Mucosa of rectum (tissue), 2 donors: ENCODE data around the gene NPHP4.

Experiments
- H3K27ac ChIP-seq, 2 donors: one replicate each; pipeline ENCODE4 v1.7.0; 2013; ENCODE audit warnings: inconsistent platforms in 2 of 2, low read depth in 2 of 2, low read length in 2 of 2
- H3K27me3 ChIP-seq, 2 donors: one replicate each; pipeline ENCODE4 v1.7.0; 2013; ENCODE audit warnings: low read length in 2 of 2; ENCODE audit not compliant: control insufficient read depth in 2 of 2, insufficient read depth in 2 of 2
- H3K36me3 ChIP-seq, 2 donors: one replicate each; pipeline ENCODE4 v1.7.0; 2013; ENCODE audit warnings: low read length in 2 of 2; ENCODE audit not compliant: control insufficient read depth in 2 of 2, insufficient read depth in 2 of 2
- H3K4me1 ChIP-seq, 2 donors: one replicate each; pipeline ENCODE4 v1.7.0; 2013; ENCODE audit warnings: low read length in 2 of 2, mild to moderate bottlenecking in 1 of 2; ENCODE audit not compliant: control insufficient read depth in 2 of 2, insufficient read depth in 2 of 2
- H3K4me3 ChIP-seq, 2 donors: one replicate each; pipeline ENCODE4 v1.7.0; 2013; ENCODE audit warnings: low read length in 2 of 2
- H3K9ac ChIP-seq, 2 donors: one replicate each; pipeline ENCODE4 v1.7.0; 2013; ENCODE audit warnings: low read length in 2 of 2, low read depth in 1 of 2, mild to moderate bottlenecking in 1 of 2
- H3K9me3 ChIP-seq, 2 donors: one replicate each; pipeline ENCODE4 v1.7.0; 2013; ENCODE audit warnings: low read length in 2 of 2; ENCODE audit not compliant: control insufficient read depth in 2 of 2
- donor health status: healthy.
- donor health status: Normal muscosa, but diverticular disease.

The NPHP4 gene

DNA sequence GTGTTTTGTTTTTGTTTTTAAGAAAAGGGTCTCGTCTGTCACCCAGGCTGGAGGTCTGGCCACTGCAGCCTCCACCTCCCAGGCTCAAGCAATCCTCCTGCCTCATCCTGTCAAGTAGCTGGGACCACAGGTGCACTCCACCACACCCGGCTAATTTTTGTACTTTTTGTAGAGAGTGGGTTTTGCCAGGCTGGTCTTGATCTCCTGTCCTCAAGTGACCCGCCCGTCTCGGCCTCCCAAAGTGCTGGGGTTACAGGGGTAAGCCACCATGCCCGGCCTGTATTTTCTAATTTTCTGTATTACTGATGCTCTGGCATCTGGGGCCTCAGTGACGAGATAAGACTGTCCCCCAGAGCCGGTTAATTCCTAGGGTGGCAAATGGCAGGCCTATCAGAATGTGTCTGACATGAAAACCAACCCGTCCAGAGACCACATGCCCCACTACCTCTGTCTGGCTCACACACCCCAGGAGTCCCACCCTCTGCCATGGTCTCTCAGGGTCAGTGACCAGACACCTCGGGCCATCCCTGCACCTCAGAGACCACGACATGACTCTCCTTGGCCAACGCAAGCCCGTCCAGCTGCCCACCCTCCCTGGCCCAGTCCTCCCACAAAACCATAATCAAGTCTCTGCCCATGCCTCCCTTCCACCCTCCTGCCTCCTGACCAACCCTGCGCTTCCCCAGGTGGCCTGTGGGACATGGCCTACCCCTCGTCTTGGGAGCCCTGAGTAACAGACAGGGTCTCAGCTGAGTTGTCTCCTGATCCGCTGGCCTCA lies 12.5 kb downstream of the NPHP4 start:
- H3K9me3 ChIP-seq = no peaks in the 10 kb centered on the region
- no peaks in the 10 kb centered on the region for H3K27me3 ChIP-seq
- no peak overlapping the region for H3K9ac ChIP-seq
- no peak overlapping the region for H3K27ac ChIP-seq
- H3K4me1 ChIP-seq = peaks cover 3% of the 10 kb centered on the region in 2 donors
- H3K4me3 ChIP-seq = no peak overlapping the region
- H3K36me3 ChIP-seq = peaks cover 0 to 3% of the 10 kb centered on the region in 2 donors

DNA sequence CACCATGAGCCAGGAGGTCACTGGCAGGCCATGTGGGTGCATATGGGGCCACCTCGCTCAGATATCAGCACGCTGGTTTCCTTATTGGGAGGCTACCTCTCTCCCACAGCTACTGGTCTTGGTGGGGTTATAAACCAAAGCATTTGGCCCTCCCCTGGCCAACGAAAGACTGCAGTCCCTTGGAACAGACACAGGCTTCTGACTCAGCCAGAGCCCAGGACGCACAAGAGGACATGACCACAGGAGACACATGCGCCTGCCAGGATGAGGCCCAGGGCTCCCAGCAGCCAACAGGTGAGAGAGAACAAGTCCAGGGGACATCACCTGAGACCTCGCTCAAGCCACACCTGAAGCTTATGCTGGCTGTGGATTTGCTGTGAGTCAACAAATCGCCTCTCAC lies 13.8 kb downstream of the NPHP4 start:
- H3K9me3 ChIP-seq = no peaks in the 10 kb centered on the region
- H3K36me3 ChIP-seq = peaks cover 0 to 5% of the 10 kb centered on the region in 2 donors
- H3K4me3 ChIP-seq = no peak overlapping the region
- no peak overlapping the region for H3K27ac ChIP-seq
- H3K4me1 ChIP-seq = peaks cover 3% of the 10 kb centered on the region in 2 donors
- H3K9ac ChIP-seq = no peak overlapping the region
- H3K27me3 ChIP-seq = no peaks in the 10 kb centered on the region

DNA sequence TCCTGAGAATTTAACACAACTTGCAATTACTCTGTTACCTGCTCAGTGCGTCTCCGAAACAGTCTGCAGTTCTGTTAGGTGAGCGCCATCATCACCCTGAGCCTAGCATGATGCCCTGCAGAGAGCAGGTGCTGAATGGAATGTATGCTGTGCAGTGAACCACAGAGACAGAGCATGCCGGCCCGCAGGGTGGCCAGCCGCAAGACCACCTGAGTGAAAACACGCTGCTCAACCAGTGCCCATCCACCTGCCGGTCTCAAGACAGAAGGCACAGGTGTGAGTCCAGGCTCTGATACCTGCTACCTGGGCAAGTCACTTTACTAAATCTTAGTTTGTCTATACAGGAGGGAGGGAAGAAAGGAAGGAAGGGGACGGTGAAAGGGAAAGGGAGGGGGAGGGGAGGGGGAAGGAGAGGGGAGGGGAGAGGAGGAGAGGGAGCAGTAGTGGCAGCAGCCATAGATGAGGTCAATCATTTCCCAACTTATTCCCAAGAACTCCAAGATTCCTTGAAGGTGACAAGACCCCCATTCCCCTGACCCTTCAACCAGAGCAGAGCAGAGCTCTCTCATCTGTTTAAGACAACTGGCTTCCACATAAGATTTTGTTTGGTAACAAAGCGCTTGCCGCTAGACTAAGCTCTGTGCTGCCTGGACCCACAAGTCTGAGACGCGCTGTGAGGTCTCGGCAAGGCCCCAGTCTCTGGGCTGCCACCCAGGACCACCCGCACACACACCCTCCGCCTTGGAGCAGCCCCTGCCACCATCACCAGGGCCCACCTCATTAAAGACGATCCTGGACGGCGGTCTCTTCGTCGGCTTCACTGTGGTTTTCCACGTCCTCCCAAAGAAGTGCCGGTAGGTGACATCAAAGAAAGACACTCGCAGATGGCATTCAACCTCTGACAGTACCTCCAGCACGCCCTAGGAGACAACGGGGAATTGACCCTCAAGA lies 14.5 kb downstream of the NPHP4 start:
- Histone ChIP-seq H3K27me3 (no peaks in the 10 kb centered on the region), H3K27ac (no peak overlapping the region), H3K9me3 (no peaks in the 10 kb centered on the region), H3K36me3 (peaks cover 0 to 5% of the 10 kb centered on the region in 2 donors), H3K4me1 (peaks cover 3% of the 10 kb centered on the region in 2 donors), H3K9ac (no peak overlapping the region), H3K4me3 (no peak overlapping the region)

DNA sequence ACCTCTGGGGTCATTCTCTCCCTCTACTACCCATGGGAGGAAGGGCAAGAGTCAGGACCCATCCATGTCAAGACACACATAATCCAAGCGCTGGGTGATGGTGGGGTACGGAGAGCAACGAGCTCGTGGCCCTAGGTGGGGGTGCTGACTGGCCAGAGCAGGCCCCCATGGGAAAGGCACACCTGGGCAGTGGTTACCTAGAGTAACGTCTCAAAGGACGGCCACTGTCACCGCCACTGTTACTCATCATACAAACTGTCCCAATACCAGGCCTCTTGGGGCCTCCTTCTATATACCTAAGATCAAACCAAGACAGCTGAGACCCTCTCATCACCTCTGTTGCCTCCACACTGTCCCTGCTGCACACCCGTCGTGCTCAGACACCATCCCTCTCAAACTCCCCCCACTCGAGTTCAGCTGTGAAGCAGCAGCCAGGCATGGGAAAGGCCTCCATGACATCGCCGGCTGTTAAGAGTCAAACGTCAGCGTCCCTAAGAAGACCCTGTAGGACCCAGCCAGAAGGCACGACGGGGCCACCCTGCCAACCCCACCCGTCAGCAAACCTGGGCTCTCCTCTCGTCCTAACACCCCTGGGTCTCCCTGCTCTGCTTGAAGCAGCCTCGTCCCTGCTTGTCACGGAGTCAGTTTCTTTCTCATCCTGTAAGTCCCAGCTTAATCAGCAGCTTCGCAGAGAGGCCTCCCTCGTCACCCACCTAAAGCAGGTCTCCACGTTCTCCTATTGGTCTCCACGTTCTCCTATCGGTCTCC lies 15.3 kb downstream of the NPHP4 start:
- Histone ChIP-seq H3K36me3 (peaks cover 0 to 5% of the 10 kb centered on the region in 2 donors), H3K27ac (no peak overlapping the region), H3K9ac (no peak overlapping the region), H3K4me1 (peaks cover 3% of the 10 kb centered on the region in 2 donors), H3K4me3 (no peak overlapping the region), H3K27me3 (no peaks in the 10 kb centered on the region), H3K9me3 (no peaks in the 10 kb centered on the region)

DNA sequence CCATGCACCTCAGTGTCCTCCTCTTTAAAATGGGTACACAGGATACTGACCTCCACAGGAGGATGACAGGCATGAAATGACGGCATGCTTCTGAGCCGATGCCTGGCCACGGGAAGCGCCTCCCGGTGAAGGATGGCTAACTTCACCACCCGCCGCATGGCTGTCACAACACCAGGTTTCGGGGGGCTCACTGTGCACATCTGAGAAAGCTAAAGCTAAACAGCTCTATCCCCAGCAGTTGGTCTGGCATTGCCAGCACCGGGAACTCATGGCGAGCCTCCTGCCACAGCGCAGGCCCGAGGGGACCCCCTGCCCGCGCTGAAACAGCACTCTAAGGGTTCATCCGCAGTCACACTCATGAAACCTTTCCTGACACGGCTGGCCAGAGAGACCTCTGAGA lies 16.0 kb downstream of the NPHP4 start:
- Histone ChIP-seq H3K27ac (no peak overlapping the region), H3K27me3 (no peaks in the 10 kb centered on the region), H3K9ac (no peak overlapping the region), H3K9me3 (no peaks in the 10 kb centered on the region), H3K36me3 (peaks cover 0 to 5% of the 10 kb centered on the region in 2 donors), H3K4me1 (peaks cover 3% of the 10 kb centered on the region in 2 donors), H3K4me3 (no peak overlapping the region)

DNA sequence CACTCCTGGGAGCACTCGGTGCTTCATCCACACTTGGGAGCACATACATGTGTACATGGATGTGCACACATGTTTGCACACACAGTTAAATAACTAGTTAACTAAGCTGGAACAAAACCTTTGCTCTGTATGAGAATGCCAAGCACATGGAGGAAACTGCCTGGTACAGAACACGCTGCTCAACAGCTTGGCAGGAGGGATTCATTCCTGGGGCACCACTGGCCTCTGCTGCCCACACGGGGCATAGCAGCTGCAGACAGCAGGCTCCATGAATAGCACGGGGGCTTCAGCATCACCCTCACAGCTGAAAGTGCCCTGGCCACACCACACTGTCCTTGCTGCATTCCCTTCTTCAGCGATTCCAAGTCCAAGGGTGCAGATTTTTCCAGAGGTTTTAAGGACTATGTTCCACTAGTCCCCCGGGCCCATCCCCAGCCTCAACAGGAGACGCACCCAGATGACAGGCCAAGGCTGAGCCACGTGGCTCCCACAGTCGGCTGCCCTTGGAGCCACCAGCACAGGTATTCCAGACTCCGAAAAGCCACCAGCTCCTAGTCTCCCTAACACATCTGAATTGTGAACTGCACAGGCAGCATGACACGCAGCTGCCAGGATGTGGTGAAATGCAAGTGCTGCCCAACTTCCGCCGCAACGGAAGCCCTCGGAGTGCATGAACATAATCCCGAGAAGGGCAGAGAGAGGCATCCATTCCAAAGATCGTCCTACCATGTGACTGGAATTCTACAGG lies 16.9 kb downstream of the NPHP4 start:
- no peaks in the 10 kb centered on the region for H3K27me3 ChIP-seq
- H3K4me1 ChIP-seq = peaks cover 3% of the 10 kb centered on the region in 2 donors
- H3K4me3 ChIP-seq = no peak overlapping the region
- H3K36me3 ChIP-seq = peaks cover 0 to 5% of the 10 kb centered on the region in 2 donors
- no peak overlapping the region for H3K9ac ChIP-seq
- no peak overlapping the region for H3K27ac ChIP-seq
- H3K9me3 ChIP-seq = no peaks in the 10 kb centered on the region

DNA sequence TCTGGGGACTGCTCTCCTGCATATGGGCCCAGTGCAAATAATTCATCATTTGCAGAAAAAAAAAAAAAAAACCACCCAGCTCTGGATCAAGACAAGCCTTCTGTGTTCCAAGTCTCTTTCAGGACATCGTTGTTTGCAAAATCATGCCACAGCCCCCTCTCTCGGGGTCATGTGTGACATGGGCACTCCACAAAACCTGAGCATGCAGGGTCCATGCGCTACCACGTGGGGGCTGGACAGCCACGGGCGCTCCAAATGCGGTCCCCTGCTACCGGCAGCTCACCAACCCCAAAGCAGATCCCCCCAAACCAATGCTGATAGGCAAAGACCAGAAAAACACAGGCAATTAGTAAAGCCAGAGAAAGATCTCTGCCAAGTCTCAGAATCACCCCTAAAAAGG lies 17.6 kb downstream of the NPHP4 start:
- Histone ChIP-seq H3K36me3 (peaks cover 0 to 5% of the 10 kb centered on the region in 2 donors), H3K27me3 (no peaks in the 10 kb centered on the region), H3K9me3 (no peaks in the 10 kb centered on the region), H3K4me1 (peaks cover 3% of the 10 kb centered on the region in 2 donors), H3K9ac (no peak overlapping the region), H3K27ac (no peak overlapping the region), H3K4me3 (no peak overlapping the region)

DNA sequence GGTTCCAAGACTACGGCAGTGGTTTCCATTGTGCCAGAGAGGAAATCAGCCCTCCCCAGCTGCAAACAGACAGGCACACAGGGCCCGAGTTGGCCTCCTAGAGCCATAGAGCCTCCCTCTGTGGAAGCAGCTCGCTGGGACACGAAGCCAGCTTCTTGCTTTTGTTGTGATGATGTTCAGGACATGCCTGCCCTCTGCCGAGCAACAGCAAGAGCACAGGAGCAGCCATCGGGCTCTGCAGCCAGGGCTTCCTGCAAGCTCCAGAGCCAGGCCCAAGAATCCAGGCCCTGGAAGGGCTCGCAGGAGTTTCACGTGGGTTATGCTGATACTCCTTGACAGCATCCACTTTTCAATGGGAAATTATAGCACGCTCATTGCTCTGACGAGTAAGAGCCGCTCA lies 18.5 kb downstream of the NPHP4 start:
- H3K9ac ChIP-seq = no peak overlapping the region
- peaks cover 0 to 5% of the 10 kb centered on the region in 2 donors for H3K36me3 ChIP-seq
- H3K9me3 ChIP-seq = no peaks in the 10 kb centered on the region
- no peak overlapping the region for H3K27ac ChIP-seq
- H3K27me3 ChIP-seq = no peaks in the 10 kb centered on the region
- H3K4me1 ChIP-seq = peaks cover 3% of the 10 kb centered on the region in 2 donors
- H3K4me3 ChIP-seq = no peak overlapping the region

DNA sequence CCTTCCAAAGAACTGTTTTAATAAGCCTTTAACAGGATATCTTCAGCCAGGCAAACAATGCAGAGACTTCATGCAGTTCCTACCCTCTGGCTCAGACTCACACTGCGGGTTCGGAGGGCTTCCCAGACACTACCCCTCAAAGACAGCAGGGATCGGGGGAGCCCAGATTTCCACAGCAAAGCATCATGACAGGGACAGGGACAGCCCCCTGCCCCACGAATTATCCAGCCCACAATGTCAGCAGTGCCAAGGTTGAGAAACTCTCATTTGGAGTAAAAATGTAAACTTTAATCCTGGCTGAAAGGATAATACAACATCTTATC lies 20.1 kb downstream of the NPHP4 start:
- H3K9me3 ChIP-seq = no peaks in the 10 kb centered on the region

More for the DNA sequence above, 20.1 kb downstream of the NPHP4 start:
- Histone ChIP-seq H3K4me1 (peaks cover 3% of the 10 kb centered on the region in 2 donors), H3K27me3 (no peaks in the 10 kb centered on the region), H3K36me3 (peaks cover 0 to 7% of the 10 kb centered on the region in 2 donors), H3K27ac (no peak overlapping the region), H3K9ac (no peak overlapping the region), H3K4me3 (no peak overlapping the region)
